ENCODE data around the gene RALGDS.
"Not testable (repeated sequence)": the region's sequence is repeated elsewhere in the genome, so short reads cannot be mapped to it uniquely, and the experiment has no call there.

The RALGDS gene

GRCh38 chr9:133121198-133121914 is at the start of gene RALGDS:
Gene RALGDS, minus strand, starts transcription at chr9:133121240. Its CDS starts 86 bp downstream, at chr9:133121154.
- no peaks in the 10 kb centered on the region for H3K9me3 ChIP-seq (ENCODE audit: control insufficient read depth, insufficient read depth, low read length)
- H3K36me3 ChIP-seq (ENCODE audit: insufficient read depth, low read length): no peaks in the 10 kb centered on the region; the same call in 1 of the 2 replicates
- H3K9ac ChIP-seq (ENCODE audit: low read depth, low read length): peak within 1 kb of the TSS; percentile 66
- H3K4me1 ChIP-seq (ENCODE audit: insufficient read depth, low read length): peaks cover 21% of the 10 kb centered on the region

GRCh38 chr9:133170716-133171115 is 49.7 kb upstream of the RALGDS start:
- H3K4me1 ChIP-seq (ENCODE audit: insufficient read depth, low read length): peaks cover 6% of the 10 kb centered on the region; the same call in 1 of the 2 replicates
- no peaks in the 10 kb centered on the region for H3K36me3 ChIP-seq (ENCODE audit: insufficient read depth, low read length)
- H3K9me3 ChIP-seq (ENCODE audit: control insufficient read depth, insufficient read depth, low read length): no peaks in the 10 kb centered on the region
- H3K9ac ChIP-seq (ENCODE audit: low read depth, low read length): no peak overlapping the region

- not testable (repeated sequence) for H3K4me1 ChIP-seq (ENCODE audit: insufficient read depth, low read length); H3K9me3 ChIP-seq (ENCODE audit: control insufficient read depth, insufficient read depth, low read length); H3K9ac ChIP-seq (ENCODE audit: low read depth, low read length); H3K36me3 ChIP-seq (ENCODE audit: insufficient read depth, low read length)
These were observed 48.6 kb upstream of the RALGDS start for GRCh38 chr9:133169687-133170086.

DNA sequence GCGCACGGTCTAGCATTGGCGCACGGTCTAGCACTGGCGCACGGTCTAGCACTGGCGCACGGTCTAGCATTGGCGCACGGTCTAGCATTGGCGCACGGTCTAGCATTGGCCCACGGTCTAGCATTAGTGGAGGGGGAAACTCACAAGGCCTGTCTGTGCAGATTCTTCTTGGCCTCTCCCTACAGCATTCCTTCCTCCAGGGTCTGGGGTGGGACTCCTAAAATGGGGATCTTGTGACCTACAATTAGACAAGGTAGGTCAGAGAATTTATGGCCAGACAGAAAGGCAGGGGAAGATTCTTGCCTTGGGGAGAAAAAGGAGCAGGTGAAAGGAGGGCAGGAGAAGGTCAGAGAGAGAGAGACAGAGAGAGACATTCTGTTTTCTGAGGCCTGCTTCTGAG is 48.1 kb upstream of the RALGDS start:
- H3K36me3 ChIP-seq (ENCODE audit: insufficient read depth, low read length): no peaks in the 10 kb centered on the region
- H3K4me1 ChIP-seq (ENCODE audit: insufficient read depth, low read length): peaks cover 11% of the 10 kb centered on the region
- H3K9me3 ChIP-seq (ENCODE audit: control insufficient read depth, insufficient read depth, low read length): no peaks in the 10 kb centered on the region
- H3K9ac ChIP-seq (ENCODE audit: low read depth, low read length): no peak overlapping the region

- Histone ChIP-seq H3K4me1 (ENCODE audit: insufficient read depth, low read length) (peaks cover 12% of the 10 kb centered on the region), H3K36me3 (ENCODE audit: insufficient read depth, low read length) (no peaks in the 10 kb centered on the region), H3K9me3 (ENCODE audit: control insufficient read depth, insufficient read depth, low read length) (no peaks in the 10 kb centered on the region), H3K9ac (ENCODE audit: low read depth, low read length) (no peak overlapping the region)
These were observed 47.4 kb upstream of the RALGDS start for GRCh38 chr9:133168432-133168831.

DNA sequence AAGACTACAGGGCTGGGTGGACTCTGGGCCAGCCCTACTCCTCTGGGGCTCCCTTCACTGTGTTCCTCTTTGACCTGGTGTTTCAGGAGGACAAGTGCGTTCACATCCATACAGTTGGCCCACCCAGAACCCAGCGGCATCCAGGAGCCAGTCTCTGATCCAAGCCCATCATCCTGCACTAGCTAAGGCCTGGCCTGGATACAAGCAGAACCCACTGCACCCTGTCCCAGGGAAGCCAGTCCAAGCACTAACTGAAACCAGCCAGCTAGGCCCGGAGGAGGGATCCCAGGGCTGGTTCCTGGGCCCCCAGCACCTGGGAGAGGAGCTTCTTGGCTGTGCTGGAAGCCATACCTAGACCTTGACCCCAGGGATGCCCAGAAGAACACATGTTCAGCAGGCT is 46.7 kb upstream of the RALGDS start:
- no peaks in the 10 kb centered on the region for H3K9me3 ChIP-seq (ENCODE audit: control insufficient read depth, insufficient read depth, low read length)
- H3K9ac ChIP-seq (ENCODE audit: low read depth, low read length): no peak overlapping the region
- no peaks in the 10 kb centered on the region for H3K36me3 ChIP-seq (ENCODE audit: insufficient read depth, low read length)
- H3K4me1 ChIP-seq (ENCODE audit: insufficient read depth, low read length): peaks cover 12% of the 10 kb centered on the region

GRCh38 chr9:133167096-133167730 is 46.2 kb upstream of the RALGDS start:
- Histone ChIP-seq H3K4me1 (ENCODE audit: insufficient read depth, low read length) (peaks cover 12% of the 10 kb centered on the region), H3K36me3 (ENCODE audit: insufficient read depth, low read length) (no peaks in the 10 kb centered on the region), H3K9ac (ENCODE audit: low read depth, low read length) (no peak overlapping the region), H3K9me3 (ENCODE audit: control insufficient read depth, insufficient read depth, low read length) (no peaks in the 10 kb centered on the region)

GRCh38 chr9:133166392-133166791 is 45.4 kb upstream of the RALGDS start:
- Histone ChIP-seq H3K9ac (ENCODE audit: low read depth, low read length) (no peak overlapping the region), H3K4me1 (ENCODE audit: insufficient read depth, low read length) (peaks cover 12% of the 10 kb centered on the region), H3K9me3 (ENCODE audit: control insufficient read depth, insufficient read depth, low read length) (no peaks in the 10 kb centered on the region), H3K36me3 (ENCODE audit: insufficient read depth, low read length) (no peaks in the 10 kb centered on the region)

DNA sequence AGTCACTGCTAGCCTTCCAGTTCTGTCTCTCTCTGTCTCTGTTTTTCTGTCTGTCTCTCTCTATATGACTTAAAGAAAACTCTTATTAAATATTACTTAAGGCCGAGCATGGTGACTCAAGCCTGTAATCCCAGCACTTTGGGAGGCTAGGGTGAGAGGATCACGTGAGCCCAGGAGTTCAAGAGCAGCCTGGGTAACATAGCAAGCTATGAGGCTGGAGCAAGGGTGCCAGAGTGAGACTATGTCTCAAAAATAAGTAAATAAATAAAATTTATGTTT is 44.4 kb upstream of the RALGDS start:
- no peak overlapping the region for H3K9ac ChIP-seq (ENCODE audit: low read depth, low read length)
- H3K36me3 ChIP-seq (ENCODE audit: insufficient read depth, low read length): no peaks in the 10 kb centered on the region
- H3K4me1 ChIP-seq (ENCODE audit: insufficient read depth, low read length): peaks cover 12% of the 10 kb centered on the region
- no peaks in the 10 kb centered on the region for H3K9me3 ChIP-seq (ENCODE audit: control insufficient read depth, insufficient read depth, low read length)

DNA sequence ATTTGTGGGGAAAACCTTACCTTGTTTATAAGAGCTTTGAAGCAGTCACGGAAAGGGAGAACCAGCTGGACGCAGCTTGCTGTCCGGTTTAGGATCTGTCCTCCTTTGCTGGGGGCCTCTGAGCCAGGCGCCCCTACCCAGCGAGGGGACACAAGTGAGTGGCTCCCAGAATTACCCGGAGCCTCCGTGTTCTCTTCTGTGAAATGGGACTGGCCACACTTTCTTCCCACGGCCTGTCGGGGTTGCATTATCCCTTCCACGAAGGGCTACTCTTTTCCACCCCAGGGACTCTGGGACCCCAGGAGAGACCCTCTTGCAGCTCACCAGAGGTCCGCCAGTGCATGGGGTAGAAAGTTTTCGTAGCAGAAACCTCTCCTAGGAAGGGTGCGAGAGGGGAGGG is 43.2 kb upstream of the RALGDS start:
- Histone ChIP-seq H3K9me3 (ENCODE audit: control insufficient read depth, insufficient read depth, low read length) (no peaks in the 10 kb centered on the region), H3K4me1 (ENCODE audit: insufficient read depth, low read length) (peaks cover 12% of the 10 kb centered on the region), H3K36me3 (ENCODE audit: insufficient read depth, low read length) (no peaks in the 10 kb centered on the region), H3K9ac (ENCODE audit: low read depth, low read length) (peak overlapping the region; percentile 72; the same call in 1 of the 2 replicates)

GRCh38 chr9:133163504-133164172 is 42.6 kb upstream of the RALGDS start, which contains the start of gene GBGT1:
Gene GBGT1, minus strand, starts transcription at chr9:133163914. Its CDS starts 1,502 bp downstream, at chr9:133162412.
- Histone ChIP-seq H3K4me1 (ENCODE audit: insufficient read depth, low read length) (peaks cover 12% of the 10 kb centered on the region), H3K9ac (ENCODE audit: low read depth, low read length) (peak within 1 kb of the TSS; percentile 72), H3K9me3 (ENCODE audit: control insufficient read depth, insufficient read depth, low read length) (no peaks in the 10 kb centered on the region), H3K36me3 (ENCODE audit: insufficient read depth, low read length) (no peaks in the 10 kb centered on the region)

GRCh38 chr9:133162861-133163503 is 41.9 kb upstream of the RALGDS start:
- Histone ChIP-seq H3K9ac (ENCODE audit: low read depth, low read length) (peak overlapping the region; percentile 72), H3K9me3 (ENCODE audit: control insufficient read depth, insufficient read depth, low read length) (no peaks in the 10 kb centered on the region), H3K4me1 (ENCODE audit: insufficient read depth, low read length) (peaks cover 6% of the 10 kb centered on the region), H3K36me3 (ENCODE audit: insufficient read depth, low read length) (no peaks in the 10 kb centered on the region)

DNA sequence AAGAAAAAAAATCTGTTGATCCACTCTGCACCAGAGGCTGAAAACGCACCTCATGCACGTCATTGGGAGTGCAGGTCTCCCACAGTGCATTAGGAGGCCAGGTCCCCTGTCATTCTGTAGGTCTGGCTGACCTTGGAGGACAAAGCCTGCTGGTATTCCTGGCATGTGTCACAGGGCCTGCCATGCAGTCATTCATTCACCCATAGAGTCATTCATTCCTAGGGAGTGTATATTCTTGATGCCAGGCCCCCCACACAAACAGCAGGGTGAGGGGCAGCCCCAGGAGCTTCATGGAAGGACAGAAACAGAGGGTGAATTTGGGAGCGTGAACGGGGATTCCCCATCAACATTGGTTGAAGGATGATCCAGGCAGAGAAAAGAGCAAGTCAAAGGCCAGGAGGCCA is 40.5 kb upstream of the RALGDS start:
- H3K4me1 ChIP-seq (ENCODE audit: insufficient read depth, low read length): peaks cover 6% of the 10 kb centered on the region; the same call in 1 of the 2 replicates
- H3K9me3 ChIP-seq (ENCODE audit: control insufficient read depth, insufficient read depth, low read length): no peaks in the 10 kb centered on the region
- no peaks in the 10 kb centered on the region for H3K36me3 ChIP-seq (ENCODE audit: insufficient read depth, low read length)
- H3K9ac ChIP-seq (ENCODE audit: low read depth, low read length): no peak overlapping the region

DNA sequence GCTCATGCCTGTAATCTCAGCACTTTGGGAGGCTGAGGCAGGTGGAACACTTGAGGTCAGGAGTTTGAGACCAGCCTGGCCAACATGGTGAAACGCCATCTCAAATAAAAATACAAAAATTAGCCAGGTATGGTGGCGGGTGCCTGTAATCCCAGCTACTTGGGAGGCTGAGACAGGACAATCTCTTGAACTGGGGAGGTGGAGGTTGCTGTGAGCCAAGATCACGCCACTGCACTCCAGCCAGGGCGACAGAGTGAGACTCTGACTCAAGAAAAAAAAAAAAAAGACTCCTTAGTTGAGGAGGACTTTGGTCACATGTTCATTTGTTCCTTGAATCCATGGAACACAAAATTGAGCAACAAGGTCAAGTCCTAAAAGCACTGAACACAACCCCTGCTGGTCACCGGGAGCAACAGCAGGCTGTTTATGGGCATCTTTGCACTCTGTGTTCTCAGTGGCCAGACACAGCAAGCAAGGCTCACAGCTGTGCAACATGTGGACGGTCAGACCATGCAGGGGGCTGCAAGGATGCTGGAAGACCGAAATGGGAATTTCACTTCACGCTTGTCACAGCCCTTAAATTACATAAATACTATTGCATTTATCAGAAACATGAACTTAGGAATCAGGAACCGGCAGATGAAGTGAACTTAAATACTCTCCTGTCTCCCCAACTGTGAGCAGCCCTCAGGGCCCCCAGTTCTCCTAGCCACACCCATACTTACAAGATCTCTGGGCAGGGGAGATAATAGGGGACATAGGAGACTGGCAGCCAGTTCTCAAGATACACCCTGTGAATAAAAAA is 39.9 kb upstream of the RALGDS start:
- no peak overlapping the region for H3K9ac ChIP-seq (ENCODE audit: low read depth, low read length)
- peaks cover 6% of the 10 kb centered on the region; the same call in 1 of the 2 replicates for H3K4me1 ChIP-seq (ENCODE audit: insufficient read depth, low read length)
- no peaks in the 10 kb centered on the region for H3K36me3 ChIP-seq (ENCODE audit: insufficient read depth, low read length)
- H3K9me3 ChIP-seq (ENCODE audit: control insufficient read depth, insufficient read depth, low read length): no peaks in the 10 kb centered on the region

All from ES-I3 (cell line).